ENCODE measurements around the gene RNF44.
"Not testable (repeated sequence)": the region's sequence is repeated elsewhere in the genome, so short reads cannot be mapped to it uniquely, and the experiment has no call there.

Gene RNF44

DNA sequence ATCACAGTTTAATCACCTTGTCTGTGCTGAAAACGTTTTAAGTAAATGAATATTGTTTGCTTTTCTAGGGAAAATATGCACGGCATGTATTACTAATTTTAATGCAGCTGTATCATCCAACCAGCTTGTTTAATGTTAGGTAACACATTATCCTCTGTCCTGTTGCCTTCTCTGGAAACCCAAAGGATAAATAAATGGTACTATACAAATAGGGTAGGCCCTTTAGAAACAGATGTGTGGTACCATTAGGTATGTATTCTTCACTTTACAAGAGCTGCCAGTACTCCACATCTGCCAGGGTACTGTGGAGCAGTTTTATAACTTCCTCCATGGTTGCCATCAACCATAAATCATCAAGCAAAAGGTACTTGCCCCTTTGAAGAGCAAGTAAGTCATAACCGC lies 46.1 kb downstream of the RNF44 start:
- Histone ChIP-seq H3K9me3 (ENCODE audit: severe bottlenecking) (no peaks in the 10 kb centered on the region), H3K27ac (ENCODE audit: poor library complexity, severe bottlenecking) (peak overlapping the region; percentile 94), H3K4me1 (ENCODE audit: insufficient read depth, poor library complexity, severe bottlenecking) (peaks cover 48% of the 10 kb centered on the region), H3K36me3 (ENCODE audit: low read depth) (peaks cover 89% of the 10 kb centered on the region), H3K27me3 (ENCODE audit: insufficient read depth, poor library complexity, severe bottlenecking) (no peaks in the 10 kb centered on the region), H3K4me3 (ENCODE audit: severe bottlenecking) (no peak overlapping the region)
- ATAC-seq (ENCODE audit: low read depth) (peak; percentile 84), DNase-seq (ENCODE audit: low spot score) (no peak)
- TF ChIP-seq, protein P1, sequence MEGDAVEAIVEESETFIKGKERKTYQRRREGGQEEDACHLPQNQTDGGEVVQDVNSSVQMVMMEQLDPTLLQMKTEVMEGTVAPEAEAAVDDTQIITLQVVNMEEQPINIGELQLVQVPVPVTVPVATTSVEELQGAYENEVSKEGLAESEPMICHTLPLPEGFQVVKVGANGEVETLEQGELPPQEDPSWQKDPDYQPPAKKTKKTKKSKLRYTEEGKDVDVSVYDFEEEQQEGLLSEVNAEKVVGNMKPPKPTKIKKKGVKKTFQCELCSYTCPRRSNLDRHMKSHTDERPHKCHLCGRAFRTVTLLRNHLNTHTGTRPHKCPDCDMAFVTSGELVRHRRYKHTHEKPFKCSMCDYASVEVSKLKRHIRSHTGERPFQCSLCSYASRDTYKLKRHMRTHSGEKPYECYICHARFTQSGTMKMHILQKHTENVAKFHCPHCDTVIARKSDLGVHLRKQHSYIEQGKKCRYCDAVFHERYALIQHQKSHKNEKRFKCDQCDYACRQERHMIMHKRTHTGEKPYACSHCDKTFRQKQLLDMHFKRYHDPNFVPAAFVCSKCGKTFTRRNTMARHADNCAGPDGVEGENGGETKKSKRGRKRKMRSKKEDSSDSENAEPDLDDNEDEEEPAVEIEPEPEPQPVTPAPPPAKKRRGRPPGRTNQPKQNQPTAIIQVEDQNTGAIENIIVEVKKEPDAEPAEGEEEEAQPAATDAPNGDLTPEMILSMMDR (IDR thresholded peaks at IDR 0.05; ENCODE audit: poor library complexity, severe bottlenecking), result no peak

DNA sequence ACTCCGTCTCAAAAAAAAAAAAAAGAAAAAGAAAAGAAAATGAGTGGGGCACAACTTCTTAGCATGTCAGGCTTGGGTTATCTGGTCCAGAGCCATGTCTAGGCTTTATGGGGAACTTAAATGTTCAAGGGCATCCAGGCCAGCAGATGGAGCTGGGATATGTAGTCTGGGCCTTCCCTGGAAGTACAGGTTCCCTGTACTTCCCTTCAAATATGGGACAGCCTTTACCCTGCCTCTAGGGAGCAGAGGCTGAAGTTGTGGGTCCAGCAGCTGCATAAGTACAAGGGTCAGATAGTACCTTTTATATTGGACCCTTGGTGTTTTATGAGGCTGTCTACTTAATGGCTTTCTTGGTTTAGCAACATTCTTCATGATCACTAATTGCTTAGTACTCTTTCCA lies 46.9 kb downstream of the RNF44 start:
- Histone ChIP-seq H3K9me3 (ENCODE audit: severe bottlenecking) (no peaks in the 10 kb centered on the region), H3K4me1 (ENCODE audit: insufficient read depth, poor library complexity, severe bottlenecking) (peaks cover 48% of the 10 kb centered on the region), H3K27me3 (ENCODE audit: insufficient read depth, poor library complexity, severe bottlenecking) (no peaks in the 10 kb centered on the region), H3K4me3 (ENCODE audit: severe bottlenecking) (no peak overlapping the region), H3K27ac (ENCODE audit: poor library complexity, severe bottlenecking) (peak overlapping the region; percentile 94), H3K36me3 (ENCODE audit: low read depth) (peaks cover 90% of the 10 kb centered on the region)
- ATAC-seq (ENCODE audit: low read depth) (no peak), DNase-seq (ENCODE audit: low spot score) (no peak)
- TF ChIP-seq, protein P1 (IDR thresholded peaks at IDR 0.05; ENCODE audit: poor library complexity, severe bottlenecking), result peak; percentile 64

DNA sequence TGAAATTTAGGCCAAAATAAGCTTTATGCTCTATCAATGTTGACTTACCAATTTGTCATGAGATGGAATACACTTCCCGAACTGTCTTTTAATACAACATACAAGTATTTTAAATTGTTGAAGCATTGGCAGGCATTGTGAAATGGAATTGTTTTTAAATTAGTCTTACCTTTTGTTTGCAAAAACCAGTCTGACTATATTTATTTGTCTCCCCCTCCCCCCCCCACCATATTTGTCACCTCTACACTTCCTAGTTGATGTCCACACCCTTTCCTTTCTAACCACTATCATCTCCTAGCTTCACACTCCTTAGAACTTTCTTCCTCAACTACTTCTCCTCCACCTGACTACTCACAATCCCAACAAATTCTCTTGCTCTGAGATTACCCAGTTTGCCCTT lies 48.1 kb downstream of the RNF44 start:
- TF ChIP-seq, protein P1 (IDR thresholded peaks at IDR 0.05; ENCODE audit: poor library complexity, severe bottlenecking), result no peak
- DNase-seq (ENCODE audit: low spot score) (no peak), ATAC-seq (ENCODE audit: low read depth) (no peak)
- no peaks in the 10 kb centered on the region for H3K9me3 ChIP-seq (ENCODE audit: severe bottlenecking)
- H3K4me1 ChIP-seq (ENCODE audit: insufficient read depth, poor library complexity, severe bottlenecking), result peaks cover 48% of the 10 kb centered on the region
- H3K27ac ChIP-seq (ENCODE audit: poor library complexity, severe bottlenecking), result peak overlapping the region; percentile 94
- no peaks in the 10 kb centered on the region for H3K27me3 ChIP-seq (ENCODE audit: insufficient read depth, poor library complexity, severe bottlenecking)
- no peak overlapping the region for H3K4me3 ChIP-seq (ENCODE audit: severe bottlenecking)
- peaks cover 86% of the 10 kb centered on the region for H3K36me3 ChIP-seq (ENCODE audit: low read depth)

DNA sequence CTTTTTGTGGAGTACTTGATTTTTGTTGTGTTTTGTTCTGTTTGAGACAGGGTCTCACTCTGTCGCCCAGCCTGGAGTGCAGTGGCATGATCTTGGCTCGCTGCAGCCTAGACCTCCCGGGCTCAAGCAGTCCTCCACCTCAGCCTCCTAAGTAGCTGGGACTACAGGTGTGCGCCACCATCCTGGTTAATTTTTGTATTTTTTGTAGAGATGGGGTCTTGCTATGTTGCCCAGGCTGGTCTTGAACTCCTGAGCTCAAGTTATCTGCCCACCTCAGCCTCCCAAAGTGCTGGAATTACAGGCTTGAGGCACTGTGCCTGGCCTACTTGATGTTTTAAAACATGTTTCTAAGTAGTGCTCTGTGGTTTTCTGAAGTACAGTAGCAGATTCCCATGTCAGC lies 50.0 kb downstream of the RNF44 start:
- DNase-seq (ENCODE audit: low spot score); H3K27ac ChIP-seq (ENCODE audit: poor library complexity, severe bottlenecking); ATAC-seq (ENCODE audit: low read depth); H3K9me3 ChIP-seq (ENCODE audit: severe bottlenecking); H3K27me3 ChIP-seq (ENCODE audit: insufficient read depth, poor library complexity, severe bottlenecking); H3K4me3 ChIP-seq (ENCODE audit: severe bottlenecking): not testable (repeated sequence)
- Histone ChIP-seq H3K4me1 (ENCODE audit: insufficient read depth, poor library complexity, severe bottlenecking) (peaks cover 38% of the 10 kb centered on the region), H3K36me3 (ENCODE audit: low read depth) (peaks cover 84% of the 10 kb centered on the region)

DNA sequence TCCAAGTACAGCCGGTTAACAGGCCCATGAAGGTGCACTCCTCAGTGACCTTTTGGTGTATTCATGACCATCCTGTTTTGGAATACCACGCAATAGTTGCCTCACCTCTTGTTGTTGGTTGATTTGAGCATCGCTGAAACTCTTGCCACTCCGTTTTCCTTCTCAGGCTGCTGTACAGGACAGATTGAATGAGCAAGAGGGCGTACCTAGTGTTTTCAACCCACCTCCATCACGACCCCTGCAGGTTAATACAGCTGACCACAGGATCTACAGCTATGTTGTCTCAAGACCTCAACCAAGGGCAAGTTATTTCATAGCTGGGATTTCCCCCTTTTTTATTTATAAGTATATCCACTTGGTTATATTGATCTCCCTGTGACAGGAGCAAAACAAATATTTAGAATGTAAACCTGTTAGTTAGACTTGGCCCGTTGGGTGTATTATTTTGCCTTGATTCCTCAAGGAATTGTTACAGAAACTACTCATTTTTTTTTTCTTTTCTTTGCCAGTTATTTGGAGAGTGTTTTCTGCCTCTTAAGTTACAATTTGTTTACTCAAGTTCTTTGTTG lies 50.9 kb downstream of the RNF44 start:
- H3K27ac ChIP-seq (ENCODE audit: poor library complexity, severe bottlenecking), result no peak overlapping the region
- no peak overlapping the region for H3K4me3 ChIP-seq (ENCODE audit: severe bottlenecking)
- ATAC-seq (ENCODE audit: low read depth) (no peak), DNase-seq (ENCODE audit: low spot score) (no peak)
- H3K4me1 ChIP-seq (ENCODE audit: insufficient read depth, poor library complexity, severe bottlenecking), result peaks cover 29% of the 10 kb centered on the region
- H3K9me3 ChIP-seq (ENCODE audit: severe bottlenecking), result no peaks in the 10 kb centered on the region
- H3K36me3 ChIP-seq (ENCODE audit: low read depth), result peaks cover 84% of the 10 kb centered on the region
- H3K27me3 ChIP-seq (ENCODE audit: insufficient read depth, poor library complexity, severe bottlenecking), result no peaks in the 10 kb centered on the region
- TF ChIP-seq, protein P1 (IDR thresholded peaks at IDR 0.05; ENCODE audit: poor library complexity, severe bottlenecking), result no peak

All from RWPE2 (cell line).